Suppressor macrophage treated with lipopolysaccharide for 1 hour (primary cell): Measurements from ENCODE around the gene WIZ.

Experiments
- DNase-seq, 3 donors: peaks; one replicate each; pipeline ENCODE4 v3.0.0-alpha.2; 2020 to 2022

Gene WIZ

DNA sequence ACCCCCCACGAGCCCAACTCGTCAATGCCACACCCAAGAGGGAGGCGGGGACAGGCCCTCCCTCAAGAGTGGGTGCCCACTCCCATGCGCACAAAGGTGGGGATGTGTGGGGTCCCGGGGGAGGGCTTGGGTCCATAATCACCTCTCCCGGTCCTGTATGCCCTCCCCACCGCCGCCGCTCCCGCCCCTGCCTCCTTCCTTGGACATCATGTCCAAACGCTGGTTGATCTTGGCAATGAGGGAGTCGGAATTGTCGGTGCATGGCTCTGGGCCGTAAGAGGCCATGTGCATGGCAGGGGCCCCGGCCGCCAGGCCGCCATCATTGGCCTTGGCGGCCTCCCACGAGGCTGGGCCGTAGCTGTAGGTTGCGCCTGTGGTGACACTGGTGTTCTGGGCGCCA, 76.1 kb downstream of the WIZ start:
- no peak for DNase-seq

DNA sequence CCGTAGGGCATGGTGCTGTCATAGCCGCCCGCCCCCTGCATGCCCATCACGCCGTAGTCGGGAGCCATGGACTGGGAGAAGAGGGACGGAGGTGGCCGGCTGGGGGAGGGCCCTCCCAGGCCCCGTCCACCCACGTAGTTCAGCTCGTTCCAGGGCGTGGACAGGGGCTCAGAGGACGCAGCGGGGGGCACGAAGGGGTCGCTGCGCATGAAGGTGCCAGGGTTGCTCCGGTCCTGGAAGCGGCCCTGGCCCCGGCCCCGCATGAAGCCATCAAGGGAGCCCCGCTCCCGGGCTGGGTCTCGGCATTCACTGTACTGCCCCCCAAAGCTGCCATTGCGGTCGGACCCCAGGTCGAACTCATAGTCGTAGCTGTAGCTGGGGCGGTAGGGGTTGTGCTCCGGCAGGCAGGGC, 76.9 kb downstream of the WIZ start:
- DNase-seq, result no peak

GRCh38 chr19:15372470-15372869, 77.3 kb downstream of the WIZ start:
- DNase-seq, result peak; percentile 32 to 45 (median 41)

DNA sequence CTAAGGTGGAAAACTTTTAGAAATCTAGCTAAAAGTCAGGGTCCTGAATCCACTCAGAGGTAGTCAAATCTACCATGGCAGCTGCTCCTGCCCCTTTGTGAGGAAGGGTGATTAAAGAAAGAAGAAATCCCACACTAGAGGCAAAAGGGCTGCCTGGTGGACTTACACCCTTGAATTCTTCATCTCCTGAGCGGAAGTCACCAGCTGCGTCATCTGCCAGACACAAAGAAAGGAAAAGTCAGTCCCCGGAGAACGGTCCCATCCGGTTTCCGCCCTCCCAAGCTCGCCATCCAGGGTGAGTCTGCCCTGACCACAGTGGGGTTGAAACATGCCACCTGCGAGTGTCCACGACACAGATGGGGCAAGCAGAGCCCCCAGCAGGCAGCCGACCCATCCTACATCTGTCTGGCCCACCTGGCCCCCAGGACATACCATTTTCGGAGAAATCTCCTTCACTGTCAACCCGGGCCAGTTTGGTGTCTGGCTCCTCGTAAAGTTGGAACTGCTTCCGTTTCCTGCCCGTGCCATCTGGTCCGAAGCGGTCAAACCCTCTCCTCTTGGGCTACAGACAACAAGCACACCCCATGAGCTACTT, 77.9 kb downstream of the WIZ start:
- DNase-seq, result no peak

GRCh38 chr19:15371119-15371518, 78.6 kb downstream of the WIZ start:
- DNase-seq, result no peak
